ENCODE results near the gene REXO4.

REXO4 gene

DNA sequence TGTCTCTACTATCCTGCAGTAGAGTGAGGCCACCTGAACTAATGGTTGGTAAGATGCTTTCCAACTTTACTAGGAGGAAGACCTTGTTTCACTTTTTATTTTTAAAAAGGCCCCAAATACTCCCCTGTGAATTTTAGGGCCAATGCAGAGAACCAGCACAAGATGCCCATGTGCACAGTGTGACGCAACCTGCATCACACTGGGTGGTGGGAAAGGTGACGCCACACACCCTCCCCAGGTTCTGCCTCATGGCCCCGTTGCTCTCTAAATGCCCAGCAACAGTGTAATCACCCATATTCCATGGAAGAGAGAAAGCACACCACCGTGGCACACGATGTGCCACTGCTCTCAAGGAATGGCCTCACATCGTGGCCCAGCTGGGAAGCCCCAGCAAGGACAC is 48.4 kb downstream of the REXO4 start:
- no peak for DNase-seq (ENCODE audit: low read depth, low spot score)

DNA sequence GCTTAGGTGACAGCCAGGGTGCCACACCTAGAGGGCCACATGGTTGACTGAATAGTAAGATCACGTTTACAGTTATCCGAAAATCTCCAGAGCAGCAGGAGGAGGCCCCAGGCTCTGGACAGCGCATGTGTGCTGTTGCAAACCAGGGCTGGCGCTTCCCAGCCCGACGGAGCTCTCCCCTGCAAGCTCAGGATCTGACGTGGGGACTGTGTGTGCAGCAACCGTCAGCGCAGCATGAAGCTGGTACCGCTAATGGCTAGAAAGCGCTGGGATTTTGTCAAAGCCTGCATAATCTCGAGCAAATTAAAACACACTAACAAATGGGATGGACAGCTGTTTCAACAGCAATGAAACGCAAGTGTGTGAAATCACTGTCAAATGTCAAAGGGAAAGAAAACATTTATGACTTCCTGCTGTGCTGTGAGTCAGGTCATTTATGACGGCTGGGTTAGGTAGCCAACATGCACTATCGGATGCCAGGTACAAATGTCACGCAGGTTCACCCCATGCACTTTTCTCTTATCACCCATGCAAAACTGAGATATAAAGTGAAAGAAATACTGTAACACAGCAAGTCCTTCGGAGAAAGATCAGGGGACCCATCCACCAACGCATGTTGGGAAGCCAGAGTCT is 49.4 kb downstream of the REXO4 start:
- DNase-seq (ENCODE audit: low read depth, low spot score) = no peak

- no peak for DNase-seq (ENCODE audit: low read depth, low spot score)
Observed at GRCh38 chr9:133367778-133368177, 50.0 kb downstream of the REXO4 start.

DNA sequence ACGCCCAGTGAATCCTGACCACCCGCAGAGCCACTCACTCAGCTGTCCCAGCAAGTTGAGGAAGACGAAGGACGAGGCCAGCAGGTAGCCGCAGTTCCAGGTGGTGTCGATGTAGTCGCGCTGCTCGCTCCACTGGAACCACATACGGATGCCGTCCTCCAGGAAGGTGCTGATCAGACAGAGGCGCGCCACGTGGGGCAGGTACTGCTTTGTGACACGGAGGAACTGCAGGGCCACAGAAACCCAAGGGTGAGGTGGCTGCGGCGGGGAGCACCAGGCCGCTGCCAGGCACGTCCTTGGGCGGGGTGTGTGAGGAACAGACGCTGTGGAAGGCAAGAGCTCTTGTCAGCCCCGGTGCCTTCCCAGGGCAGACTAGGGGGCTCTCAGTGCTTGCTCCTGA is 50.6 kb downstream of the REXO4 start:
- DNase-seq (ENCODE audit: low read depth, low spot score) = no peak

DNA sequence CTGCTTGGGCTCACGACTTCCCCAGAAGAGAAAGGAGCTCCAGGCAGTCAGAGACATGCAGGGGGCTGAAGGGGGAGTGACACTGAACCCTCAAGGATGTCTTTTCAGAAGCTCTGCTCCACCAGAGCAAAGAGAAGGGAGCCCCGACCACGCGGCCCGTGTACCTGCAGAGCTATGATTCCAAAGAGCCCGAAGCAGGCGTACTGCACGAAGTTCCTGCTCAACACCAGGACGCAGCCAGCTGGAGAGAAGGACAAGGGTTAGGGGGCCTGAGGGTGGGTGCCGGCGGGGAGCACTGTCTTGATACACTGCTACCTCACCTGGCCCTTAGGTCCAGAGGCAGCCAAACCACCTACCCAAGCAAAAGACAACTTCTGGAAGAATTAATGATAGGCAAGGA is 51.4 kb downstream of the REXO4 start:
- no peak for DNase-seq (ENCODE audit: low read depth, low spot score)

DNA sequence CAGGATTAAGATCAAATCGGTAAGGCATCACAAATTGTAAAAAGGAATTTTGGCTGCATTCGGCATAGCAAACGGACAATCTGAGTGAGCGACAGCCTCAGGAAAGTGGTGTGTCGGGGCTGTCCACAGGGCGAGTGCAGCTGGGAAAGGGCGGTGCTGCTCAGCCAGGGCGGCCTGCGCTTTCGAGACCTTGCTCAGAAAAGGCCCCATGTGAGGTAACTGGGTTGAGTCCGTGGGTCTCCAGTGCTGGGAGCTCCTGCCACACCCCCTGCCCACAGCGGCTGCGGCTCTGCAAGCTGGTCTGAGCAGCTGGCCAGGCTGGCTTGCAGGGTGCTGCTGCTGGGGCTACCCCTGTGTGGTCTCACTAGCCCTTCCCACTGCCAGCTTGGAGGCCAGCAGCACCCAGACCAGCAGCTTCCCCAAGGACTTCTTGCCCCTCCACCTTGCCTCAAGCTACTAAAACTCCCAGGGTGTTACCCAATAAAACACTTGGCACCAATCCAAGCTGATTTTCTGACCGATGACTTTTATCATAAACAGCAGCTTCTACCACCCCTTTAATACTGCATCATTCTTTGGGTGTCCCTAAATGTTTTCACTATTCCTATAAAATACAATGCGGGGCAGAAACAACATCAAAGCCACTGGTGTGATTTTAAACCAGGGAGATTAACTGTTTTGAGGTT is 55.3 kb downstream of the REXO4 start:
- DNase-seq (ENCODE audit: low read depth, low spot score) = no peak

GRCh38 chr9:133361507-133362092 is 56.2 kb downstream of the REXO4 start:
- DNase-seq (ENCODE audit: low read depth, low spot score) = no peak

GRCh38 chr9:133360400-133361393 is 57.1 kb downstream of the REXO4 start:
- DNase-seq (ENCODE audit: low read depth, low spot score) = no peak

DNA sequence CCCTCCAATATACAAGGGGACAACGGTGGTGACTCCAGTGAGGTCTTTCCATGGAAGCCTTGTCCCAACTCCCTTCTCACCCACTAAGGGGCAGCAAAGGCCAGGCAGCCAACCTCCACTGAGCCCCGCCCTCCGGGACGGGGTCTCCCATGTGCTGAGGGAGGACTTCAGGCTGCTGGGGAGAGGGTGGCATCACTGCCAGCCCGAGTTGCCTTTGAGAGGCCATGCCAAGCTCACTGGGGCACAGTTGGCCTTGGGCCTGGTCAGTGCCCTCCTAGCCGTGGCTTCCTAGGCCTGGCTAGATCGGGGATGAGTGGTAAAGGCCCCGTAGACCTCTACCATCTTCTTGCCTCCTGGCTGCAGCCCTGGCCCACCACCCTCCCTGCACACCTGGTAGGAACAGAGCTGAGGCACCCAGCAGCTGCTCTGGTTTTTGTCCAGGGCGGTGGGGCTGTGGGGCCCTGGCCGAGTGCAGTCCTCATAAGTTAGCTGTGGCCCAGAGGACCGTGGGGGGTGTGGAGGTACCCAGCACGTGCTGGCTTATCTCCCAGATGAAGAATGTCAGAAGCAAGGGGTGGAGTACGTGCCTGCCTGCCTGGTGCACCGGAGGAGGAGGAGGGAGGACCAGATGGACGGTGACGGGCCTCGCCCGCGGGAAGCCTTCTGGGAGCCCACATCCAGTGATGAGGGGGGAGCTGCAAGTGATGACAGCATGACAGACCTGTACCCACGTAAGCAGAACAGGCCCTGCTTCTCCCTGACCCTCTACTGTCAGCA is 58.2 kb downstream of the REXO4 start:
- DNase-seq (ENCODE audit: low read depth, low spot score) = no peak

DNA sequence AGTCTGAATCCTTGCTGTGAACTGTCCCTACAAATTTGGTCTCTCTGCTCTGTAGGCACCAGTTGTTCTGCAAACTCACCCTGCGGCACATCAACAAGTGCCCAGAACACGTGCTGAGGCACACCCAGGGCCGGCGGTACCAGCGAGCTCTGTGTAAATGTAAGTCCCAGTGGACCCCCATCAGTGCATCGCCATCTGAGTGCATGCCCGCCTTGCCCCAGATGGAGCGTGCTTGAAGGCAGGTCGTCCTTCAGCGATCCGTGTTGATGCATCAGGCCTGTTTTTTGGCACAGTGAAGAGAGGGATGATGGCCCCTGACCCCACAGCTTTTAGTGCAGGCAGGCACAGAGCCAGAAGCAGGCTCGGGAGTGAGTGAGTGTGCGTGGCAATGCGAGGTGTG is 60.2 kb downstream of the REXO4 start:
- no peak for DNase-seq (ENCODE audit: low read depth, low spot score)

GRCh38 chr9:133356391-133357091 is 61.3 kb downstream of the REXO4 start, which contains the start of the genes SURF1 and SURF2:
SURF1 (minus strand) TSS chr9:133356487; CDS start chr9:133356453, 34 bp downstream.
SURF2 (plus strand) TSS chr9:133356550; CDS start chr9:133356593, 43 bp downstream.
- DNase-seq (ENCODE audit: low read depth, low spot score) = no peak
